GM23338 (cell line): ENCODE measurements around the gene C5orf34.

Source experiments
- CREB1 ChIP-seq: fragments of 250-450 bp; sonication (Bioruptor Pico); IDR thresholded peaks from 2 replicates; pipeline ENCODE4 v1.5.0; 2020; ENCODE audit warnings: low read depth, mild to moderate bottlenecking, moderate library complexity
- EZH2 ChIP-seq: fragments of 200-600 bp; sonication (generic); IDR thresholded peaks from one replicate; pipeline ENCODE4 v1.8.0; 2017; ENCODE audit warnings: antibody characterized with exemption, mild to moderate bottlenecking, low read depth; ENCODE audit not compliant: unreplicated experiment
- EZH2phosphoT487 ChIP-seq: fragments of 200-600 bp; sonication (generic); IDR thresholded peaks from one replicate; pipeline ENCODE4 v1.8.1; 2018; ENCODE audit warnings: antibody characterized with exemption; ENCODE audit not compliant: unreplicated experiment
- POLR2AphosphoS5 ChIP-seq: IDR thresholded peaks from 2 replicates; pipeline ENCODE4 v1.6.1; 2016; ENCODE audit warnings: antibody characterized with exemption, low read depth
- REST ChIP-seq: IDR thresholded peaks from one replicate; pipeline ENCODE4 v1.6.1; 2018; ENCODE audit warnings: antibody characterized with exemption; ENCODE audit not compliant: unreplicated experiment
- TF ChIP-seq, protein P1 (sequence below), 2 experiments: fragments of 200-600 bp in 1 of 2; sonication (generic) in 1 of 2; conservative IDR thresholded peaks; 2 replicates each; pipeline versions ENCODE4 v1.5.1 to v1.6.1; 2016 to 2017; ENCODE audit warnings: antibody characterized with exemption in 2 of 2, low read depth in 2 of 2, mild to moderate bottlenecking in 2 of 2, moderate library complexity in 1 of 2

GRCh38 chr5:43515678-43516048 lies 715 bp upstream of the C5orf34 start:
- TF ChIP-seq, protein P1, sequence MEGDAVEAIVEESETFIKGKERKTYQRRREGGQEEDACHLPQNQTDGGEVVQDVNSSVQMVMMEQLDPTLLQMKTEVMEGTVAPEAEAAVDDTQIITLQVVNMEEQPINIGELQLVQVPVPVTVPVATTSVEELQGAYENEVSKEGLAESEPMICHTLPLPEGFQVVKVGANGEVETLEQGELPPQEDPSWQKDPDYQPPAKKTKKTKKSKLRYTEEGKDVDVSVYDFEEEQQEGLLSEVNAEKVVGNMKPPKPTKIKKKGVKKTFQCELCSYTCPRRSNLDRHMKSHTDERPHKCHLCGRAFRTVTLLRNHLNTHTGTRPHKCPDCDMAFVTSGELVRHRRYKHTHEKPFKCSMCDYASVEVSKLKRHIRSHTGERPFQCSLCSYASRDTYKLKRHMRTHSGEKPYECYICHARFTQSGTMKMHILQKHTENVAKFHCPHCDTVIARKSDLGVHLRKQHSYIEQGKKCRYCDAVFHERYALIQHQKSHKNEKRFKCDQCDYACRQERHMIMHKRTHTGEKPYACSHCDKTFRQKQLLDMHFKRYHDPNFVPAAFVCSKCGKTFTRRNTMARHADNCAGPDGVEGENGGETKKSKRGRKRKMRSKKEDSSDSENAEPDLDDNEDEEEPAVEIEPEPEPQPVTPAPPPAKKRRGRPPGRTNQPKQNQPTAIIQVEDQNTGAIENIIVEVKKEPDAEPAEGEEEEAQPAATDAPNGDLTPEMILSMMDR (conservative IDR thresholded peaks at IDR 0.05; ENCODE audit: low read depth in 2 of 2) = no peak
- TF ChIP-seq EZH2 = no peak
- TF ChIP-seq POLR2AphosphoS5 = no peak
- TF ChIP-seq EZH2phosphoT487 = no peak
- no peak for TF ChIP-seq CREB1 (CRISPR knock-in tag)
- no peak for TF ChIP-seq REST
